Smooth muscle cell (in vitro differentiated cells): ENCODE results near the gene CNTNAP4. TPM values are rescaled to one million over a fixed set of nuclear protein-coding genes. Genes with fewer than 3 reads are reported as not detected.

Experiments
- DNase-seq: peaks from one replicate; lab custom pipeline; 2025; ENCODE audit not compliant: unreplicated experiment; lab: John Stamatoyannopoulos, UW
- H2AFZ ChIP-seq: fragments of 200-600 bp; sonication (generic); 2 replicates; pipeline ENCODE4 v1.6.0; 2016; ENCODE audit warnings: antibody characterized with exemption, low read depth, mild to moderate bottlenecking
- H3F3A ChIP-seq: fragments of 200-600 bp; sonication (generic); 2 replicates; pipeline ENCODE4 v1.6.0; 2017; ENCODE audit warnings: antibody characterized with exemption, low read depth
- H3K27ac ChIP-seq: fragments of 200-600 bp; sonication (generic); 2 replicates; pipeline ENCODE4 v1.5.1; 2016; ENCODE audit warnings: low read depth, mild to moderate bottlenecking
- H3K27me3 ChIP-seq: fragments of 200-600 bp; sonication (generic); 2 replicates; pipeline ENCODE4 v1.6.1; 2016; ENCODE audit warnings: low read depth, mild to moderate bottlenecking
- H3K36me3 ChIP-seq: fragments of 200-600 bp; sonication (generic); 2 replicates; pipeline ENCODE4 v1.5.1; 2016; ENCODE audit warnings: low read depth
- H3K4me1 ChIP-seq: fragments of 200-600 bp; sonication (generic); 2 replicates; pipeline ENCODE4 v1.5.1; 2016; ENCODE audit warnings: low read depth
- H3K4me2 ChIP-seq: fragments of 200-600 bp; sonication (generic); 2 replicates; pipeline ENCODE4 v1.6.0; 2016; ENCODE audit warnings: mild to moderate bottlenecking
- H3K4me3 ChIP-seq: fragments of 200-600 bp; sonication (generic); 2 replicates; pipeline ENCODE4 v1.5.1; 2016; ENCODE audit warnings: mild to moderate bottlenecking
- H3K79me2 ChIP-seq: fragments of 200-600 bp; sonication (generic); 2 replicates; pipeline ENCODE4 v1.6.0; 2016; ENCODE audit warnings: low read depth, mild to moderate bottlenecking
- H3K9ac ChIP-seq: fragments of 200-600 bp; sonication (generic); 2 replicates; pipeline ENCODE4 v1.6.0; 2016; ENCODE audit warnings: low read depth
- H3K9me3 ChIP-seq: fragments of 200-600 bp; sonication (generic); replicated peaks from 2 replicates; pipeline ENCODE4 v1.5.1; 2016; ENCODE audit warnings: low read depth
- H4K20me1 ChIP-seq: fragments of 200-600 bp; sonication (generic); 2 replicates; pipeline ENCODE4 v1.6.0; 2016; ENCODE audit warnings: low read depth
- CTCF ChIP-seq: fragments of 200-600 bp; sonication (generic); IDR thresholded peaks from 2 replicates; pipeline ENCODE4 v1.5.1; 2017; ENCODE audit warnings: borderline replicate concordance, mild to moderate bottlenecking, antibody characterized with exemption; ENCODE audit not compliant: insufficient read depth, poor library complexity, severe bottlenecking
- WGBS: methylation state at CpG from one replicate; pipeline ENCODE4 v1.1.7; 2016; ENCODE audit warnings: low lambda C conversion rate; 5-methylcytosine and 5-hydroxymethylcytosine counted together
- polyA plus RNA-seq: library from polyadenylated mRNA; unstranded; fragments of >200 nt; fragmentation: Nextera tagmentation; extraction: Ambion mirVana; gene quantifications from 2 replicates; pipeline ENCODE4 v1.2.1, GENCODE V29; 2016
- total RNA-seq: library from RNA; depleted of rRNA; stranded (reverse); fragments of >200 nt; gene quantifications from 2 replicates; pipeline ENCODE4 v1.2.3, GENCODE V29; 2014

Gene CNTNAP4
- total and polyA plus RNA-seq, 2 experiments from 2014 or later, result 0.13 to 0.25 TPM

- Histone ChIP-seq H2AFZ (no peak overlapping the region), H4K20me1 (no peaks in the 10 kb centered on the region), H3K9ac (no peak overlapping the region), H3K27ac (no peak overlapping the region), H3K4me1 (no peaks in the 10 kb centered on the region), H3K4me2 (no peak overlapping the region), H3K36me3 (no peaks in the 10 kb centered on the region), H3K9me3 (no peaks in the 10 kb centered on the region), H3K27me3 (peaks cover 14% of the 10 kb centered on the region), H3F3A (no peaks in the 10 kb centered on the region), H3K4me3 (no peak overlapping the region), H3K79me2 (no peaks in the 10 kb centered on the region)
- WGBS, result 95% methylated on average over 14 of the region's 14 CpGs
- no peak for DNase-seq
- no peak for TF ChIP-seq CTCF
Observed at GRCh38 chr16:76309639-76310335, 32.6 kb downstream of the CNTNAP4 start.

- Histone ChIP-seq H2AFZ (no peak overlapping the region), H3K4me1 (no peaks in the 10 kb centered on the region), H3K9ac (no peak overlapping the region), H3K9me3 (no peaks in the 10 kb centered on the region), H3K27ac (no peak overlapping the region), H3K4me2 (no peak overlapping the region), H3F3A (no peaks in the 10 kb centered on the region), H3K4me3 (no peak overlapping the region), H3K27me3 (peaks cover 6% of the 10 kb centered on the region), H3K79me2 (no peaks in the 10 kb centered on the region), H4K20me1 (no peaks in the 10 kb centered on the region), H3K36me3 (no peaks in the 10 kb centered on the region)
- WGBS, result 88% methylated on average over 2 of the region's 2 CpGs
- DNase-seq, result no peak
- TF ChIP-seq CTCF, result no peak
Observed at GRCh38 chr16:76311260-76311659, 34.1 kb downstream of the CNTNAP4 start.

- no peak overlapping the region for H3K4me2 ChIP-seq
- TF ChIP-seq CTCF, result no peak
- DNase-seq, result no peak
- H3K4me3 ChIP-seq, result no peak overlapping the region
- H3F3A ChIP-seq, result no peaks in the 10 kb centered on the region
- H4K20me1 ChIP-seq, result no peaks in the 10 kb centered on the region
- H3K79me2 ChIP-seq, result no peaks in the 10 kb centered on the region
- no peaks in the 10 kb centered on the region for H3K36me3 ChIP-seq
- H3K27me3 ChIP-seq, result no peaks in the 10 kb centered on the region
- no peaks in the 10 kb centered on the region for H3K4me1 ChIP-seq
- H3K9me3 ChIP-seq, result no peaks in the 10 kb centered on the region
- H3K27ac ChIP-seq, result no peak overlapping the region
- no peak overlapping the region for H3K9ac ChIP-seq
- H2AFZ ChIP-seq, result no peak overlapping the region
Observed at GRCh38 chr16:76318565-76318964, 41.4 kb downstream of the CNTNAP4 start.

- Histone ChIP-seq H3K4me1 (no peaks in the 10 kb centered on the region), H3K79me2 (no peaks in the 10 kb centered on the region), H3F3A (no peaks in the 10 kb centered on the region), H3K36me3 (no peaks in the 10 kb centered on the region), H3K9me3 (no peaks in the 10 kb centered on the region), H2AFZ (no peak overlapping the region), H3K4me3 (no peak overlapping the region), H3K4me2 (no peak overlapping the region), H3K9ac (no peak overlapping the region), H3K27ac (no peak overlapping the region), H4K20me1 (no peaks in the 10 kb centered on the region), H3K27me3 (no peaks in the 10 kb centered on the region)
- TF ChIP-seq CTCF, result no peak
- no peak for DNase-seq
- 86% methylated on average over 1 of the region's 1 CpG for WGBS
Observed at GRCh38 chr16:76329106-76329505, 51.9 kb downstream of the CNTNAP4 start.
